ACC112 (cell line): ENCODE data around the gene P2RX2.

Source experiments
- H2AFZ ChIP-seq: fragments of 200-600 bp; sonication (generic); one replicate; pipeline ENCODE4 v1.6.0; 2017; ENCODE audit warnings: antibody characterized with exemption, low read length; ENCODE audit not compliant: unreplicated experiment
- H3K27ac ChIP-seq: fragments of 200-600 bp; sonication (generic); 2 replicates; pipeline ENCODE4 v1.5.1; 2014; ENCODE audit warnings: low read depth, mild to moderate bottlenecking, antibody characterized with exemption, low read length, moderate library complexity
- H3K27me3 ChIP-seq: fragments of 200-600 bp; sonication (generic); 2 replicates; pipeline ENCODE4 v1.6.1; 2014; ENCODE audit warnings: mild to moderate bottlenecking, antibody characterized with exemption, low read length, moderate library complexity, mixed read lengths; ENCODE audit not compliant: insufficient read depth
- H3K36me3 ChIP-seq: fragments of 200-600 bp; sonication (generic); 2 replicates; pipeline ENCODE4 v1.6.1; 2016; ENCODE audit warnings: mild to moderate bottlenecking, antibody characterized with exemption, low read length, moderate library complexity, mixed read lengths; ENCODE audit not compliant: insufficient read depth
- H3K4me1 ChIP-seq: fragments of 200-600 bp; sonication (generic); one replicate; pipeline ENCODE4 v1.6.1; 2016; ENCODE audit warnings: low read length, mixed read lengths; ENCODE audit not compliant: insufficient read depth, unreplicated experiment, control insufficient read depth
- H3K4me3 ChIP-seq: fragments of 200-600 bp; sonication (generic); 2 replicates; pipeline ENCODE4 v1.5.1; 2014; ENCODE audit warnings: mild to moderate bottlenecking, low read depth, low read length
- H3K79me2 ChIP-seq: fragments of 200-600 bp; sonication (generic); one replicate; pipeline ENCODE4 v1.6.0; 2016; ENCODE audit warnings: low read length; ENCODE audit not compliant: control insufficient read depth, unreplicated experiment, insufficient read depth

P2RX2 gene

GRCh38 chr12:132583736-132584135 is 34.8 kb upstream of the P2RX2 start:
- Histone ChIP-seq H3K4me3 (no peak overlapping the region), H2AFZ (no peak overlapping the region), H3K27ac (no peak overlapping the region), H3K36me3 (no peaks in the 10 kb centered on the region), H3K27me3 (no peaks in the 10 kb centered on the region), H3K79me2 (no peaks in the 10 kb centered on the region), H3K4me1 (no peaks in the 10 kb centered on the region)

GRCh38 chr12:132584429-132584828 is 34.1 kb upstream of the P2RX2 start:
- Histone ChIP-seq H3K36me3 (no peaks in the 10 kb centered on the region), H3K4me1 (no peaks in the 10 kb centered on the region), H3K4me3 (no peak overlapping the region), H3K27me3 (no peaks in the 10 kb centered on the region), H3K27ac (no peak overlapping the region), H3K79me2 (no peaks in the 10 kb centered on the region), H2AFZ (no peak overlapping the region)

- no peak overlapping the region for H3K27ac ChIP-seq
- H3K4me3 ChIP-seq = no peak overlapping the region
- H3K36me3 ChIP-seq = no peaks in the 10 kb centered on the region
- no peaks in the 10 kb centered on the region for H3K79me2 ChIP-seq
- no peaks in the 10 kb centered on the region for H3K4me1 ChIP-seq
- no peak overlapping the region for H2AFZ ChIP-seq
- no peaks in the 10 kb centered on the region for H3K27me3 ChIP-seq
Measured at GRCh38 chr12:132585177-132585576, 33.4 kb upstream of the P2RX2 start.

- H3K27me3 ChIP-seq = no peaks in the 10 kb centered on the region
- H3K4me3 ChIP-seq = no peak overlapping the region
- H3K36me3 ChIP-seq = no peaks in the 10 kb centered on the region
- H3K4me1 ChIP-seq = no peaks in the 10 kb centered on the region
- no peaks in the 10 kb centered on the region for H3K79me2 ChIP-seq
- no peak overlapping the region for H3K27ac ChIP-seq
- H2AFZ ChIP-seq = no peak overlapping the region
Measured at GRCh38 chr12:132586929-132587328, 31.6 kb upstream of the P2RX2 start.

GRCh38 chr12:132587781-132588180 is 30.8 kb upstream of the P2RX2 start:
- Histone ChIP-seq H3K4me3 (no peak overlapping the region), H3K4me1 (no peaks in the 10 kb centered on the region), H3K27me3 (no peaks in the 10 kb centered on the region), H2AFZ (no peak overlapping the region), H3K79me2 (no peaks in the 10 kb centered on the region), H3K27ac (no peak overlapping the region), H3K36me3 (no peaks in the 10 kb centered on the region)

- Histone ChIP-seq H3K27ac (no peak overlapping the region), H3K79me2 (no peaks in the 10 kb centered on the region), H3K4me1 (no peaks in the 10 kb centered on the region), H2AFZ (no peak overlapping the region), H3K36me3 (no peaks in the 10 kb centered on the region), H3K4me3 (no peak overlapping the region), H3K27me3 (no peaks in the 10 kb centered on the region)
Measured at GRCh38 chr12:132588319-132588718, 30.3 kb upstream of the P2RX2 start.

GRCh38 chr12:132588821-132589669 is 29.5 kb upstream of the P2RX2 start:
- Histone ChIP-seq H3K36me3 (no peaks in the 10 kb centered on the region), H3K4me1 (no peaks in the 10 kb centered on the region), H3K4me3 (no peak overlapping the region), H2AFZ (no peak overlapping the region), H3K27ac (no peak overlapping the region), H3K79me2 (no peaks in the 10 kb centered on the region), H3K27me3 (no peaks in the 10 kb centered on the region)

GRCh38 chr12:132591107-132591935 is 27.3 kb upstream of the P2RX2 start:
- Histone ChIP-seq H3K27me3 (no peaks in the 10 kb centered on the region), H3K36me3 (no peaks in the 10 kb centered on the region), H3K4me3 (no peak overlapping the region), H3K27ac (no peak overlapping the region), H3K4me1 (peaks cover 7% of the 10 kb centered on the region), H2AFZ (no peak overlapping the region), H3K79me2 (no peaks in the 10 kb centered on the region)

- H3K36me3 ChIP-seq = no peaks in the 10 kb centered on the region
- no peak overlapping the region for H3K27ac ChIP-seq
- H3K4me3 ChIP-seq = no peak overlapping the region
- H3K27me3 ChIP-seq = no peaks in the 10 kb centered on the region
- peaks cover 7% of the 10 kb centered on the region for H3K4me1 ChIP-seq
- H3K79me2 ChIP-seq = no peaks in the 10 kb centered on the region
- no peak overlapping the region for H2AFZ ChIP-seq
Measured at GRCh38 chr12:132592282-132592970, 26.1 kb upstream of the P2RX2 start.

- Histone ChIP-seq H3K4me1 (peaks cover 7% of the 10 kb centered on the region), H3K36me3 (no peaks in the 10 kb centered on the region), H3K27ac (no peak overlapping the region), H3K4me3 (no peak overlapping the region), H2AFZ (no peak overlapping the region), H3K79me2 (no peaks in the 10 kb centered on the region), H3K27me3 (no peaks in the 10 kb centered on the region)
Measured at GRCh38 chr12:132593071-132593470, 25.5 kb upstream of the P2RX2 start.
